IPS-20b (cell line): ENCODE data around the gene APBB1IP.
"Not testable (repeated sequence)": the region's sequence is repeated elsewhere in the genome, so short reads cannot be mapped to it uniquely, and the experiment has no call there.

Experiments used
- H3K27ac ChIP-seq: one replicate; pipeline ENCODE4 v1.5.1; 2013; ENCODE audit warnings: low read length
- H3K27me3 ChIP-seq: 2 replicates; pipeline ENCODE4 v1.6.1; 2013; ENCODE audit warnings: mild to moderate bottlenecking, low read length, inconsistent platforms; ENCODE audit not compliant: insufficient read depth
- H3K36me3 ChIP-seq: 2 replicates; pipeline ENCODE4 v1.6.1; 2013; ENCODE audit warnings: low read depth, mild to moderate bottlenecking, inconsistent platforms, low read length, moderate library complexity; ENCODE audit not compliant: insufficient read depth
- H3K4me1 ChIP-seq: 2 replicates; pipeline ENCODE4 v1.6.1; 2013; ENCODE audit warnings: mild to moderate bottlenecking, control low read depth, inconsistent platforms, low read length, moderate library complexity; ENCODE audit not compliant: insufficient read depth
- H3K4me3 ChIP-seq: 2 replicates; pipeline ENCODE4 v1.5.1; 2013; ENCODE audit warnings: mild to moderate bottlenecking, low read length, inconsistent platforms
- H3K9ac ChIP-seq: 2 replicates; pipeline ENCODE4 v1.6.1; 2013; ENCODE audit warnings: low read depth, mild to moderate bottlenecking, inconsistent platforms, low read length, moderate library complexity
- H3K9me3 ChIP-seq: 2 replicates; pipeline ENCODE4 v1.6.1; 2013; ENCODE audit warnings: mild to moderate bottlenecking, low read depth, low read length, inconsistent platforms; ENCODE audit not compliant: insufficient read depth

APBB1IP gene

GRCh38 chr10:26494018-26494417, 55.9 kb downstream of the APBB1IP start:
- H3K27me3 ChIP-seq = no peaks in the 10 kb centered on the region
- H3K36me3 ChIP-seq = no peaks in the 10 kb centered on the region
- peaks cover 7% of the 10 kb centered on the region; the same call in 1 of the 2 replicates for H3K9me3 ChIP-seq
- H3K27ac ChIP-seq = no peak overlapping the region
- H3K4me1 ChIP-seq = no peaks in the 10 kb centered on the region
- no peak overlapping the region for H3K4me3 ChIP-seq
- no peak overlapping the region for H3K9ac ChIP-seq

DNA sequence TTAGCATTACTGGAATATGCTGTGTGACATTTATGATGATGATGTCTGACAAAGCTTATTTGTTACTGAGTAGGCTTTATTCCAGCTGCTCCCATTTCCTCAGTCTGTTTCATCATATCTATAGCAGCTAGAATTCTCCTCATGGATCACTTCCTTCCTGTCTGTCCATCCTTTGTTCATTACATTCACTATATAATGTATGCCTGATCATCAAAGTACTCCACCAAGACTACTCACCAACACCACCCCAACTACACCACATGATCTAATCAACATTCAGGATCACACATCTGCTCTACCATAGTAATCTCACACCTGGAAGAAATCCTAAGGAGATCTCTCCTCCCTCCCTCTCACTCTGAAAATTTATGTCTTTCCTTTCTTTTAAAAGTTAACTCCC, 61.3 kb downstream of the APBB1IP start:
- H3K27me3 ChIP-seq = no peaks in the 10 kb centered on the region
- H3K4me1 ChIP-seq = no peaks in the 10 kb centered on the region
- H3K27ac ChIP-seq = no peak overlapping the region
- H3K36me3 ChIP-seq = no peaks in the 10 kb centered on the region
- H3K9ac ChIP-seq = no peak overlapping the region
- no peak overlapping the region for H3K4me3 ChIP-seq
- no peaks in the 10 kb centered on the region; the same call in 1 of the 2 replicates for H3K9me3 ChIP-seq

DNA sequence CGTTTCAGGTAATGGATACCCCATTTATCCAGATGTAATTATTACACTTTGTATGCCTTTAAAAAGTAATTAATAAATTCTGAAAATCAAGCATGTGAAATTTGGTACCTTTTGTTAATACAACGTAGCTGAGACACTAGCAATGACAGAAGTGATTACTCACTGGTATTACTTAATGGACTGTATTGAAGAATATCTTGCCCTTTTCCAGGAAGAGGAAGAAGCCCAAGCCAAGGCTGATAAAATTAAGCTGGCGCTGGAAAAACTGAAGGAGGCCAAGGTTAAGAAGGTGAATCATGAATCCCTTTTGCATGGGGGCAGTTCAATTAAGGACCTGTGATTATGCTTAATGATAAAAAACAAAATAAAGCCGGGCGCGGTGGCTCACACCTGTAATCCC, 64.8 kb downstream of the APBB1IP start:
- no peaks in the 10 kb centered on the region for H3K9me3 ChIP-seq

DNA sequence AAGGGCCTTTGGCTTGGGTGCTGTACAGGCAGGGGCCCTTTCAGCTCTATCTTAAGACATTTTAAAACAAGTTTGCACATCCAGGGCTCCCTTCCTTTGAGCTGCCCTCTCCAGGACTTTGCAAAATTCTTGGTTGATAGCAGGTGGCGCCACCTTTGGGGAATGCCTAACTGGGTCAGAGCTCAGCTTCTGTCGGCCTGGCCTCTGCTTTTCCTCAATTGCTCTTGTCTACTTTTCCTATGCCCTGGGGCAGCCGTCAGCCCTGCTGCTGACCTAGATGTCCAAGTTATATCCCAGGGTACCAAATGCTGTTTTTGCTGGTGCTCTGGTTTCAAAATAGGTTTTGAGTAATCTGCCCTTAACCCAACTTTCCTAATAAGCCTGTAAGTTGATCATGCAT, 65.8 kb downstream of the APBB1IP start:
- no peak overlapping the region for H3K27ac ChIP-seq
- H3K36me3 ChIP-seq = no peaks in the 10 kb centered on the region
- H3K4me1 ChIP-seq = no peaks in the 10 kb centered on the region

More for the DNA sequence above, 64.8 kb downstream of the APBB1IP start:
- Histone ChIP-seq H3K27me3 (no peaks in the 10 kb centered on the region), H3K36me3 (no peaks in the 10 kb centered on the region), H3K9ac (no peak overlapping the region), H3K27ac (no peak overlapping the region), H3K4me1 (no peaks in the 10 kb centered on the region), H3K4me3 (no peak overlapping the region)

DNA sequence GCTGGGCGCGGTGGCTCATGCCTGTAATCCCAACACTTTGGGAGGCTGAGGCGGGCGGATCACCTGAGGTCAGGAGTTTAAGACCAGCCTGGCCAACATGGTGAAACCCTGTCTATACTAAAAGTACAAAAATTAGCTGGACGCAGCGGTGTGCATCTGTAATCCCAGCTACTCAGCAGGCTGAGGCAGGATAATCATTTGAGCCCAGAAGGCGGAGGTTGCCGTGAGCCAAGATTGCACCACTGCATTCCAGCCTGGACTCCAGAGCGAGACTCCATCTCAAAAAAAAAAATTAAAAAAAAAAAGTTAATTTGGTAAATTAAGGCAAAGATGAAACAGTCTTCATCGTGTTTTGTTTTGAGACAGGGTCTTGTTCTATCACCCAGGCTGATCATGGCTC, 66.3 kb downstream of the APBB1IP start:
- not testable (repeated sequence) for H3K27me3 ChIP-seq, H3K4me1 ChIP-seq, H3K27ac ChIP-seq, H3K9ac ChIP-seq, H3K4me3 ChIP-seq, H3K9me3 ChIP-seq, H3K36me3 ChIP-seq

More for the DNA sequence above, 65.8 kb downstream of the APBB1IP start:
- H3K9ac ChIP-seq = no peak overlapping the region
- H3K27me3 ChIP-seq = no peaks in the 10 kb centered on the region
- no peak overlapping the region for H3K4me3 ChIP-seq
- no peaks in the 10 kb centered on the region for H3K9me3 ChIP-seq

- no peak overlapping the region for H3K4me3 ChIP-seq
- no peak overlapping the region for H3K9ac ChIP-seq
- H3K27ac ChIP-seq = no peak overlapping the region
- H3K36me3 ChIP-seq = no peaks in the 10 kb centered on the region
- H3K27me3 ChIP-seq = no peaks in the 10 kb centered on the region
- H3K9me3 ChIP-seq = no peaks in the 10 kb centered on the region
- H3K4me1 ChIP-seq = no peaks in the 10 kb centered on the region
These were observed 67.3 kb downstream of the APBB1IP start for GRCh38 chr10:26505491-26505890.

GRCh38 chr10:26506736-26507135, 68.6 kb downstream of the APBB1IP start:
- no peak overlapping the region for H3K9ac ChIP-seq
- no peak overlapping the region for H3K27ac ChIP-seq
- H3K4me3 ChIP-seq = no peak overlapping the region
- no peaks in the 10 kb centered on the region for H3K36me3 ChIP-seq
- no peaks in the 10 kb centered on the region for H3K27me3 ChIP-seq
- H3K9me3 ChIP-seq = no peaks in the 10 kb centered on the region
- no peaks in the 10 kb centered on the region for H3K4me1 ChIP-seq

- Histone ChIP-seq H3K27me3 (no peaks in the 10 kb centered on the region), H3K27ac (no peak overlapping the region)
These were observed 69.3 kb downstream of the APBB1IP start for GRCh38 chr10:26507441-26507840.

GRCh38 chr10:26508016-26508415, 69.9 kb downstream of the APBB1IP start:
- Histone ChIP-seq H3K4me1 (no peaks in the 10 kb centered on the region), H3K9me3 (peaks cover 4% of the 10 kb centered on the region; the same call in 1 of the 2 replicates), H3K9ac (no peak overlapping the region), H3K4me3 (no peak overlapping the region), H3K27ac (no peak overlapping the region), H3K27me3 (no peaks in the 10 kb centered on the region), H3K36me3 (no peaks in the 10 kb centered on the region)

More at GRCh38 chr10:26507441-26507840, 69.3 kb downstream of the APBB1IP start:
- Histone ChIP-seq H3K36me3 (no peaks in the 10 kb centered on the region), H3K9me3 (no peaks in the 10 kb centered on the region), H3K4me1 (no peaks in the 10 kb centered on the region), H3K4me3 (no peak overlapping the region), H3K9ac (no peak overlapping the region)

- H3K4me3 ChIP-seq = no peak overlapping the region
- no peaks in the 10 kb centered on the region for H3K4me1 ChIP-seq
- H3K9ac ChIP-seq = no peak overlapping the region
- H3K27me3 ChIP-seq = no peaks in the 10 kb centered on the region
- no peaks in the 10 kb centered on the region for H3K36me3 ChIP-seq
- no peak overlapping the region for H3K27ac ChIP-seq
- H3K9me3 ChIP-seq = peaks cover 8% of the 10 kb centered on the region; the same call in 1 of the 2 replicates
These were observed 71.2 kb downstream of the APBB1IP start for GRCh38 chr10:26509307-26509706.

DNA sequence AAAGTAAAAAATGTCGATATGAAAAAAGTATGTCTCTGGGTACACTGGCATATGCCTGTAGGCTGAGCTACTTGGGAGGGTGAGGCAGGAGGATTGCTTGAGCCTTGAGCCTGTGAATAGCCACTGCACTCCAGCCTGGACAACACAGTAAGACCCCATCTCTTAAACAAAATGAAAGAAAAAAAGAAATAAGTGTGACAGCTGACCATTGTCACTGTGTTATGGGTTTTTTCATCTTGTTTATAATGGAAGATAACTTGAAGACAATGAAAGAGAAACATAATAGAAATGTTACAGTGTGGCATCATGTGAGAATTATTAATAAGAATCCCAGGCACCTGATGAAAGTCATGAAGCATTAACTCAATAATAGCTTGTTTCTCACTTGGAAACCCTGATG, 75.0 kb downstream of the APBB1IP start:
- peaks cover 8% of the 10 kb centered on the region; the same call in 1 of the 2 replicates for H3K9me3 ChIP-seq
- no peaks in the 10 kb centered on the region for H3K36me3 ChIP-seq

GRCh38 chr10:26516540-26517101, 78.5 kb downstream of the APBB1IP start:
- Histone ChIP-seq H3K27ac (no peak overlapping the region), H3K4me1 (peaks cover 12% of the 10 kb centered on the region; the same call in 1 of the 2 replicates), H3K36me3 (no peaks in the 10 kb centered on the region), H3K9me3 (peaks cover 8% of the 10 kb centered on the region; the same call in 1 of the 2 replicates), H3K27me3 (no peaks in the 10 kb centered on the region), H3K9ac (peak overlapping the region; percentile 23; the same call in 1 of the 2 replicates), H3K4me3 (peak overlapping the region; percentile 31; the same call in 1 of the 2 replicates)

More for the DNA sequence above, 75.0 kb downstream of the APBB1IP start:
- Histone ChIP-seq H3K4me3 (no peak overlapping the region), H3K4me1 (peaks cover 12% of the 10 kb centered on the region; the same call in 1 of the 2 replicates), H3K9ac (no peak overlapping the region), H3K27me3 (no peaks in the 10 kb centered on the region), H3K27ac (no peak overlapping the region)
